Heart left ventricle (tissue), 16 donors: ENCODE data around the gene DNAH7. TPM values are rescaled to one million over a fixed set of nuclear protein-coding genes. Genes with fewer than 3 reads are reported as not detected.

Source experiments
- ATAC-seq, 4 donors: fragments of 200-7000 bp; cut with Tn5 transposase; one replicate each; pipeline ENCODE4 v1.9.1; 2020 to 2022; ENCODE audit warnings: moderate library complexity in 4 of 4, mild to moderate bottlenecking in 3 of 4, moderate number of reproducible peaks in 1 of 4
- DNase-seq, 5 donors: peaks; one replicate each; pipeline ENCODE4 v3.0.0-alpha.2; 2020
- H3K27ac ChIP-seq, 12 donors: fragments of 200-600 bp; sonication (generic) in 4 of 12; one replicate each; pipeline versions ENCODE4 v1.5.0 to v1.8.0; 2016 to 2022; ENCODE audit warnings: mild to moderate bottlenecking in 2 of 12
- H3K27me3 ChIP-seq, 9 donors: fragments of 200-600 bp; sonication (generic) in 2 of 9; one replicate each; pipeline versions ENCODE4 v1.5.1 to v1.8.0; 2016 to 2022; ENCODE audit warnings: mild to moderate bottlenecking in 3 of 9
- H3K36me3 ChIP-seq, 9 donors: fragments of 200-600 bp; sonication (generic) in 2 of 9; one replicate each; pipeline versions ENCODE4 v1.5.0 to v1.8.0; 2018 to 2022; ENCODE audit warnings: mild to moderate bottlenecking in 2 of 9
- H3K4me1 ChIP-seq, 12 donors: fragments of 200-600 bp; sonication (generic) in 4 of 12; one replicate each; pipeline versions ENCODE4 v1.5.0 to v1.8.0; 2016 to 2022; ENCODE audit warnings: mild to moderate bottlenecking in 3 of 12
- H3K4me3 ChIP-seq, 12 donors: fragments of 200-600 bp; sonication (generic) in 4 of 12; one replicate each; pipeline versions ENCODE4 v1.5.0 to v1.8.0; 2017 to 2022; ENCODE audit warnings: mild to moderate bottlenecking in 9 of 12, moderate library complexity in 4 of 12
- H3K9me3 ChIP-seq, 12 donors: fragments of 200-600 bp; sonication (generic) in 4 of 12; one replicate each; pipeline versions ENCODE4 v1.5.0 to v1.8.0; 2016 to 2022; ENCODE audit warnings: mild to moderate bottlenecking in 1 of 12
- CTCF ChIP-seq, 12 donors: fragments of 200-600 bp; sonication (generic) in 4 of 12; IDR thresholded peaks; one replicate each; pipeline versions ENCODE4 v1.5.0 to v1.8.0; 2018 to 2022; ENCODE audit warnings: antibody characterized with exemption in 12 of 12, mild to moderate bottlenecking in 5 of 12
- POLR2A ChIP-seq, 2 donors: fragments of 450-650 bp; IDR thresholded peaks; one replicate each; pipeline ENCODE4 v1.6.1; 2017; ENCODE audit warnings: antibody characterized with exemption in 2 of 2, mild to moderate bottlenecking in 2 of 2, moderate library complexity in 2 of 2
- WGBS, 4 donors: extraction: QIAGEN DNeasy Blood & Tissue Kit in 2 of 4; methylation state at CpG; one replicate each; pipeline versions ENCODE4 v1.1.5 to v1.1.7; 2013 to 2018; 5-methylcytosine and 5-hydroxymethylcytosine counted together
- intact Hi-C, 10 donors: fragments of 100-400 bp; cut with DNase I; formaldehyde crosslinking; loops; one replicate each; pipeline versions ENCODE4 v1.11.1 to v1.14.2; 2022
- polyA plus RNA-seq, 2 donors: library from polyadenylated mRNA; stranded (reverse); fragments of 200-250 nt; gene quantifications; one replicate each; pipeline ENCODE4 v1.2.3, GENCODE V29; 2013
- total RNA-seq, 9 donors: library from RNA; depleted of rRNA in 2 of 9; stranded (reverse); fragments of >200 nt in 2 of 9; fragmentation: NEBNext Ultra II Directional in 3 of 9; extraction: Animal tissue kit (Norgen Biotek cat#: 25700) in 3 of 9; gene quantifications; one replicate each; pipeline versions ENCODE4 v1.1.0 to v1.2.4, GENCODE V29; 2016 to 2023
- donor health status: ischemic (EF 13 %, LVEDD 7.1; RV severe dilation, severe dysfunction).
- donor health status: healthy with polysubstance abuse.
- donor health status: DM: no; HTN: yes; CAD: no.
- donor health status: DM: no; HTN: no; CAD: no.
- donor health status: ischemic (EF 25% LVEDD 6.9; RV normal size, moderate dysfunction).
- donor health status: ischemic (EF 25% LVEDD 5.7; RV mildly dilated, moderate dysfunction).
- donor health status: healthy.
- donor health status: DM: yes; HTN: yes; CAD: no.
- donor health status: ischemic (EF 35%, LVEDD 5.7; RV mildly dilated, moderate dysfunction).
- donor health status: nonischemic (EF 11% LVEDD 7.7; RV severe dilation, severe dysfunction).
- donor health status: DM: yes; HTN: yes; CAD: no.
- donor health status: PGD.
- donor health status: ischemic (EF 29% LVEDD 5.4; RV normal size, mild dysfunction).
- donor health status: nonischemic (EF 23%, LVEDD 6.1; RV moderate dilation, normal function).

DNAH7 gene
- total and polyA plus RNA-seq, 11 donors: 0.08 to 1.5 (median 0.40) TPM; not detected in 1

GRCh38 chr2:195902857-195903256, 165.8 kb downstream of the DNAH7 start:
- Histone ChIP-seq H3K27ac (no peak overlapping the region), H3K9me3 (no peaks in the 10 kb centered on the region), H3K4me1 (no peaks in the 10 kb centered on the region), H3K27me3 (no peaks in the 10 kb centered on the region), H3K36me3 (no peaks in the 10 kb centered on the region), H3K4me3 (no peak overlapping the region)
- no peak for ATAC-seq
- TF ChIP-seq CTCF (IDR thresholded peaks at IDR 0.05) (no peak), POLR2A (IDR thresholded peaks at IDR 0.05) (no peak)
- WGBS, 4 donors: 62 to 70% (median 65%) methylated on average over 1 of the region's 1 CpG
- no peak for DNase-seq
- intact Hi-C loops: no loop called here

- TF ChIP-seq CTCF (IDR thresholded peaks at IDR 0.05): no peak
- no peak for TF ChIP-seq POLR2A (IDR thresholded peaks at IDR 0.05)
- Histone ChIP-seq H3K36me3 (no peaks in the 10 kb centered on the region), H3K27me3 (no peaks in the 10 kb centered on the region), H3K4me3 (no peak overlapping the region), H3K27ac (no peak overlapping the region), H3K4me1 (no peaks in the 10 kb centered on the region), H3K9me3 (no peaks in the 10 kb centered on the region)
- intact Hi-C loops: no loop called here
- DNase-seq (no peak), ATAC-seq (no peak)
These were observed 169.4 kb downstream of the DNAH7 start for GRCh38 chr2:195899226-195899625.

DNA sequence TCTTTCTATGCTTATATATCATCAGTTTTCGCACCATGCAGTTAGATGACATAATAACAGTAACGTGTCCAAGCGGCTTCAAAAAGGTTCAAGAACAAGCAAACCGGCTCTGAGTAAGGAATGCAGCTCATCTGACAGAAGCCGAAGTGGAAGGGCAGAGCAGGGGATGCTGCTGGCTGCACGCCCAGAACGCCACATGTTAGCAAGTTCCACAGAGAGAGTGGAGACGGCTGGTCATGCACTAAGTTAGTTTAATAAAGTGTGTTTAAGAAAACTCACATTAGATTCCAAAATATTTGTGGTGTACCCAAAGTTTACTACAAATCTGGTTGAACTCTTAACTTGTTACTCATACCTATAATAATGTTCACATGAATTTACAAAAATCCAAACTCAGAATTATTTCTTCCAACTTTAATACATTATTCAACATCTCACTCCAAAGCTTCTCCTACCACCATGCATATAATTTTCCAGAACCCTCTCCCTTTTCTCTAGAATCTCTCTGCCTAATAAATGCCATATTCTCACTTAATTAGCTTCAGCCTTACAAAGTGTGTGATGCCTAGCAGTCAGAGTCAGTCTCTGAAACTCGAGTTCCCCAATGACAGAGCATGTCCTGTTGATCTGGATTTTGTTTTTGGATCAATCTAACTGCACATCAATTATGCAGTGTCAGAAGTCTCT, 170.0 kb downstream of the DNAH7 start:
- TF ChIP-seq POLR2A (IDR thresholded peaks at IDR 0.05): no peak
- no peak for TF ChIP-seq CTCF (IDR thresholded peaks at IDR 0.05)
- Histone ChIP-seq H3K9me3 (no peaks in the 10 kb centered on the region), H3K4me3 (no peak overlapping the region), H3K27me3 (no peaks in the 10 kb centered on the region), H3K27ac (no peak overlapping the region), H3K4me1 (no peaks in the 10 kb centered on the region), H3K36me3 (no peaks in the 10 kb centered on the region)
- ATAC-seq (peak in 3 of 4 donors; percentile 69 to 85 (median 84)), DNase-seq (peak; percentile 63 to 83 (median 72))
- intact Hi-C loops: no loop called here
- WGBS, 4 donors: 13 to 24% (median 16%) methylated on average over 9 of the region's 9 CpGs

GRCh38 chr2:195891081-195891480, 177.6 kb downstream of the DNAH7 start:
- H3K4me1 ChIP-seq: no peaks in the 10 kb centered on the region
- intact Hi-C loops: no loop called here
- no peaks in the 10 kb centered on the region for H3K9me3 ChIP-seq
- H3K36me3 ChIP-seq: no peaks in the 10 kb centered on the region
- DNase-seq (no peak), ATAC-seq (no peak)
- TF ChIP-seq POLR2A (IDR thresholded peaks at IDR 0.05) (no peak), CTCF (IDR thresholded peaks at IDR 0.05) (no peak)
- 71 to 85% (median 80%) methylated on average over 2 of the region's 2 CpGs for WGBS, 4 donors
- H3K27me3 ChIP-seq: no peaks in the 10 kb centered on the region
- H3K4me3 ChIP-seq: no peak overlapping the region
- H3K27ac ChIP-seq: no peak overlapping the region
